AG08396 (cell line): ENCODE data around the gene MACROD2.
A peak's percentile ranks its signal among the peaks of the same experiment; 100 is the strongest.
"Not testable (repeated sequence)": the region's sequence is repeated elsewhere in the genome, so short reads cannot be mapped to it uniquely, and the experiment has no call there.

Experiments
- DNase-seq: peaks from one replicate; pipeline ENCODE4 v3.0.0; 2012; ENCODE audit warnings: low spot score, mixed read lengths

MACROD2 gene

GRCh38 chr20:14915356-14915755, 920.0 kb downstream of the MACROD2 start:
- no peak for DNase-seq

- DNase-seq: no peak
These were observed 921.1 kb downstream of the MACROD2 start for GRCh38 chr20:14916360-14916920.

- no peak for DNase-seq
These were observed 923.0 kb downstream of the MACROD2 start for GRCh38 chr20:14918281-14918680.

GRCh38 chr20:14918976-14919375, 923.7 kb downstream of the MACROD2 start:
- no peak for DNase-seq

GRCh38 chr20:14919501-14920081, 924.3 kb downstream of the MACROD2 start:
- no peak for DNase-seq

- no peak for DNase-seq
These were observed 926.2 kb downstream of the MACROD2 start for GRCh38 chr20:14921513-14921912.

GRCh38 chr20:14922503-14923267, 927.4 kb downstream of the MACROD2 start:
- DNase-seq: no peak

GRCh38 chr20:14924433-14924832, 929.1 kb downstream of the MACROD2 start:
- no peak for DNase-seq

GRCh38 chr20:14925300-14925699, 930.0 kb downstream of the MACROD2 start:
- no peak for DNase-seq

GRCh38 chr20:14926436-14926835, 931.1 kb downstream of the MACROD2 start:
- not testable (repeated sequence) for DNase-seq

- no peak for DNase-seq
These were observed 932.8 kb downstream of the MACROD2 start for GRCh38 chr20:14928083-14928482.

- no peak for DNase-seq
These were observed 934.1 kb downstream of the MACROD2 start for GRCh38 chr20:14929388-14929787.

- DNase-seq: no peak
These were observed 936.7 kb downstream of the MACROD2 start for GRCh38 chr20:14932040-14932439.

GRCh38 chr20:14935285-14935684, 940.0 kb downstream of the MACROD2 start:
- DNase-seq: no peak

- no peak for DNase-seq
These were observed 941.7 kb downstream of the MACROD2 start for GRCh38 chr20:14937021-14937420.

- DNase-seq: no peak
These were observed 942.5 kb downstream of the MACROD2 start for GRCh38 chr20:14937846-14938245.

- DNase-seq: no peak
These were observed 952.2 kb downstream of the MACROD2 start for GRCh38 chr20:14947536-14947935.

GRCh38 chr20:14947946-14948345, 952.6 kb downstream of the MACROD2 start:
- no peak for DNase-seq

- no peak for DNase-seq
These were observed 953.1 kb downstream of the MACROD2 start for GRCh38 chr20:14948416-14948815.

GRCh38 chr20:14950633-14951032, 955.3 kb downstream of the MACROD2 start:
- DNase-seq: no peak

GRCh38 chr20:14951105-14951504, 955.8 kb downstream of the MACROD2 start:
- DNase-seq: no peak

GRCh38 chr20:14951707-14952418, 956.5 kb downstream of the MACROD2 start:
- peak; percentile 9 for DNase-seq

- DNase-seq: no peak
These were observed 958.4 kb downstream of the MACROD2 start for GRCh38 chr20:14953736-14954135.
